ENCODE results near the gene TBC1D1.

GRCh38 chr4:37918653-37919052, 27.8 kb downstream of the TBC1D1 start:
- TF ChIP-seq CTCF (IDR thresholded peaks at IDR 0.05; ENCODE audit: low read length) (no peak), EZH2 (IDR thresholded peaks at IDR 0.05; ENCODE audit: borderline replicate concordance, low read length) (no peak)
